ENCODE data around the gene MYO1E.

Gene MYO1E

GRCh38 chr15:59185725-59186124 lies 186.9 kb downstream of the MYO1E start:
- no peak for DNase-seq
- Mint-ChIP-seq H3K27me3 (no peaks in the 10 kb centered on the region), H3K4me3 (no peak overlapping the region), H3K9me3 (peaks cover 9 to 10% of the 10 kb centered on the region in 2 donors), H3K27ac (no peak overlapping the region), H3K4me1 (no peaks in the 10 kb centered on the region)
- ATAC-seq = no peak

- Mint-ChIP-seq H3K27me3 (peaks cover 7% of the 10 kb centered on the region), H3K4me1 (no peaks in the 10 kb centered on the region), H3K9me3 (peaks cover 5 to 10% of the 10 kb centered on the region in 2 donors), H3K4me3 (no peak overlapping the region), H3K27ac (no peak overlapping the region)
- no peak for DNase-seq
- no peak for ATAC-seq
Observed at GRCh38 chr15:59180945-59181600, 191.6 kb downstream of the MYO1E start.

- no peak overlapping the region for H3K4me3 Mint-ChIP-seq
- peaks cover 16% of the 10 kb centered on the region for H3K27me3 Mint-ChIP-seq
- H3K27ac Mint-ChIP-seq = no peak overlapping the region
- H3K4me1 Mint-ChIP-seq = no peaks in the 10 kb centered on the region
- ATAC-seq (no peak), DNase-seq (no peak)
- peaks cover 5 to 10% of the 10 kb centered on the region in 2 donors for H3K9me3 Mint-ChIP-seq
Observed at GRCh38 chr15:59179717-59180116, 193.0 kb downstream of the MYO1E start.

- no peak for ATAC-seq
- Mint-ChIP-seq H3K27me3 (peaks cover 16% of the 10 kb centered on the region), H3K27ac (peak overlapping the region in 1 of 2 donors; percentile 38), H3K4me1 (no peaks in the 10 kb centered on the region), H3K4me3 (no peak overlapping the region), H3K9me3 (peaks cover 5 to 10% of the 10 kb centered on the region in 2 donors)
- DNase-seq = no peak
Observed at GRCh38 chr15:59178151-59178695, 194.4 kb downstream of the MYO1E start.

- no peak for ATAC-seq
- no peak overlapping the region for H3K4me3 Mint-ChIP-seq
- peaks cover 16% of the 10 kb centered on the region for H3K27me3 Mint-ChIP-seq
- no peak overlapping the region for H3K27ac Mint-ChIP-seq
- H3K9me3 Mint-ChIP-seq = peaks cover 5 to 10% of the 10 kb centered on the region in 2 donors
- DNase-seq = no peak
- H3K4me1 Mint-ChIP-seq = no peaks in the 10 kb centered on the region
Observed at GRCh38 chr15:59177317-59177660, 195.4 kb downstream of the MYO1E start.

GRCh38 chr15:59176653-59177316 lies 195.9 kb downstream of the MYO1E start:
- Mint-ChIP-seq H3K27ac (no peak overlapping the region), H3K9me3 (peaks cover 5 to 10% of the 10 kb centered on the region in 2 donors)
- ATAC-seq = no peak

GRCh38 chr15:59174835-59175831 lies 197.5 kb downstream of the MYO1E start:
- Mint-ChIP-seq H3K27ac (no peak overlapping the region), H3K9me3 (no peaks in the 10 kb centered on the region), H3K4me1 (peaks cover 5% of the 10 kb centered on the region), H3K4me3 (no peak overlapping the region), H3K27me3 (peaks cover 16% of the 10 kb centered on the region)
- DNase-seq = peak; percentile 12 to 22
- ATAC-seq = peak; percentile 80

More at GRCh38 chr15:59176653-59177316, 195.9 kb downstream of the MYO1E start:
- no peak for DNase-seq
- H3K4me1 Mint-ChIP-seq = no peaks in the 10 kb centered on the region
- H3K4me3 Mint-ChIP-seq = no peak overlapping the region
- peaks cover 16% of the 10 kb centered on the region for H3K27me3 Mint-ChIP-seq

GRCh38 chr15:59174151-59174834 lies 198.4 kb downstream of the MYO1E start:
- no peak overlapping the region for H3K4me3 Mint-ChIP-seq
- no peak overlapping the region for H3K27ac Mint-ChIP-seq
- H3K27me3 Mint-ChIP-seq = peaks cover 16% of the 10 kb centered on the region
- DNase-seq (no peak), ATAC-seq (no peak)
- H3K9me3 Mint-ChIP-seq = no peaks in the 10 kb centered on the region
- peaks cover 14% of the 10 kb centered on the region for H3K4me1 Mint-ChIP-seq

GRCh38 chr15:59173194-59173593 lies 199.5 kb downstream of the MYO1E start:
- no peaks in the 10 kb centered on the region for H3K9me3 Mint-ChIP-seq
- H3K27me3 Mint-ChIP-seq = peaks cover 14% of the 10 kb centered on the region
- peaks cover 24% of the 10 kb centered on the region for H3K4me1 Mint-ChIP-seq
- DNase-seq (no peak), ATAC-seq (no peak)
- no peak overlapping the region for H3K4me3 Mint-ChIP-seq
- no peak overlapping the region for H3K27ac Mint-ChIP-seq

- H3K4me3 Mint-ChIP-seq = no peak overlapping the region
- peaks cover 25% of the 10 kb centered on the region for H3K4me1 Mint-ChIP-seq
- no peaks in the 10 kb centered on the region for H3K9me3 Mint-ChIP-seq
- H3K27ac Mint-ChIP-seq = no peak overlapping the region
- ATAC-seq (no peak), DNase-seq (no peak)
- H3K27me3 Mint-ChIP-seq = peaks cover 8% of the 10 kb centered on the region
Observed at GRCh38 chr15:59172289-59172901, 200.3 kb downstream of the MYO1E start.

GRCh38 chr15:59171067-59171397 lies 201.6 kb downstream of the MYO1E start:
- H3K27me3 Mint-ChIP-seq = peaks cover 8% of the 10 kb centered on the region
- no peak overlapping the region for H3K4me3 Mint-ChIP-seq
- ATAC-seq (no peak), DNase-seq (no peak)
- H3K27ac Mint-ChIP-seq = no peak overlapping the region
- no peaks in the 10 kb centered on the region for H3K9me3 Mint-ChIP-seq
- peaks cover 25% of the 10 kb centered on the region for H3K4me1 Mint-ChIP-seq

GRCh38 chr15:59170295-59171066 lies 202.2 kb downstream of the MYO1E start:
- DNase-seq = no peak
- H3K27me3 Mint-ChIP-seq = peaks cover 6% of the 10 kb centered on the region
- no peaks in the 10 kb centered on the region for H3K9me3 Mint-ChIP-seq
- peaks cover 25% of the 10 kb centered on the region for H3K4me1 Mint-ChIP-seq
- ATAC-seq = no peak
- no peak overlapping the region for H3K4me3 Mint-ChIP-seq
- H3K27ac Mint-ChIP-seq = peak overlapping the region; percentile 9 to 15

- no peaks in the 10 kb centered on the region for H3K9me3 Mint-ChIP-seq
- H3K4me3 Mint-ChIP-seq = no peak overlapping the region
- peaks cover 25% of the 10 kb centered on the region for H3K4me1 Mint-ChIP-seq
- ATAC-seq = no peak
- H3K27me3 Mint-ChIP-seq = no peaks in the 10 kb centered on the region
- peak overlapping the region in 1 of 2 donors; percentile 94 for H3K27ac Mint-ChIP-seq
- DNase-seq = no peak
Observed at GRCh38 chr15:59169251-59169708, 203.4 kb downstream of the MYO1E start.

GRCh38 chr15:59168536-59168935 lies 204.1 kb downstream of the MYO1E start:
- Mint-ChIP-seq H3K4me1 (peaks cover 25% of the 10 kb centered on the region), H3K9me3 (no peaks in the 10 kb centered on the region), H3K27me3 (no peaks in the 10 kb centered on the region), H3K4me3 (no peak overlapping the region), H3K27ac (no peak overlapping the region)
- ATAC-seq = no peak
- DNase-seq = no peak
